ENCODE results near the gene BMPR1B.
"Not testable (repeated sequence)": the region's sequence is repeated elsewhere in the genome, so short reads cannot be mapped to it uniquely, and the experiment has no call there.

Gene BMPR1B

GRCh38 chr4:94834501-94834900 is 76.7 kb downstream of the BMPR1B start:
- TF ChIP-seq, protein P1, sequence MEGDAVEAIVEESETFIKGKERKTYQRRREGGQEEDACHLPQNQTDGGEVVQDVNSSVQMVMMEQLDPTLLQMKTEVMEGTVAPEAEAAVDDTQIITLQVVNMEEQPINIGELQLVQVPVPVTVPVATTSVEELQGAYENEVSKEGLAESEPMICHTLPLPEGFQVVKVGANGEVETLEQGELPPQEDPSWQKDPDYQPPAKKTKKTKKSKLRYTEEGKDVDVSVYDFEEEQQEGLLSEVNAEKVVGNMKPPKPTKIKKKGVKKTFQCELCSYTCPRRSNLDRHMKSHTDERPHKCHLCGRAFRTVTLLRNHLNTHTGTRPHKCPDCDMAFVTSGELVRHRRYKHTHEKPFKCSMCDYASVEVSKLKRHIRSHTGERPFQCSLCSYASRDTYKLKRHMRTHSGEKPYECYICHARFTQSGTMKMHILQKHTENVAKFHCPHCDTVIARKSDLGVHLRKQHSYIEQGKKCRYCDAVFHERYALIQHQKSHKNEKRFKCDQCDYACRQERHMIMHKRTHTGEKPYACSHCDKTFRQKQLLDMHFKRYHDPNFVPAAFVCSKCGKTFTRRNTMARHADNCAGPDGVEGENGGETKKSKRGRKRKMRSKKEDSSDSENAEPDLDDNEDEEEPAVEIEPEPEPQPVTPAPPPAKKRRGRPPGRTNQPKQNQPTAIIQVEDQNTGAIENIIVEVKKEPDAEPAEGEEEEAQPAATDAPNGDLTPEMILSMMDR (IDR thresholded peaks at IDR 0.05; ENCODE audit: low read depth, low read length, missing control alignments): no peak
- in situ Hi-C loops (cut with HindIII; ENCODE audit: low sequenced_read_pairs): no loop called here
- H3K4me3 ChIP-seq (ENCODE audit: low read depth, low read length): no peak overlapping the region
- DNase-seq (ENCODE audit: low read depth): no peak

- DNase-seq (ENCODE audit: low read depth); in situ Hi-C loops (cut with HindIII; ENCODE audit: low sequenced_read_pairs); H3K4me3 ChIP-seq (ENCODE audit: low read depth, low read length): not testable (repeated sequence)
Measured at GRCh38 chr4:94841166-94841863, 83.6 kb downstream of the BMPR1B start.

GRCh38 chr4:94841864-94842221 is 84.1 kb downstream of the BMPR1B start:
- no peak for DNase-seq (ENCODE audit: low read depth)
- in situ Hi-C loops (cut with HindIII; ENCODE audit: low sequenced_read_pairs): no loop called here
- no peak overlapping the region for H3K4me3 ChIP-seq (ENCODE audit: low read depth, low read length)
- TF ChIP-seq, protein P1 (IDR thresholded peaks at IDR 0.05; ENCODE audit: low read depth, low read length, missing control alignments): no peak

- in situ Hi-C loops (cut with HindIII; ENCODE audit: low sequenced_read_pairs): no loop called here
- no peak overlapping the region for H3K4me3 ChIP-seq (ENCODE audit: low read depth, low read length)
- TF ChIP-seq, protein P1 (IDR thresholded peaks at IDR 0.05; ENCODE audit: low read depth, low read length, missing control alignments): no peak
- DNase-seq (ENCODE audit: low read depth): no peak
Measured at GRCh38 chr4:94843216-94843615, 85.5 kb downstream of the BMPR1B start.

GRCh38 chr4:94848326-94848725 is 90.6 kb downstream of the BMPR1B start:
- no peak for DNase-seq (ENCODE audit: low read depth)
- in situ Hi-C loops (cut with HindIII; ENCODE audit: low sequenced_read_pairs): no loop called here
- H3K4me3 ChIP-seq (ENCODE audit: low read depth, low read length): no peak overlapping the region
- TF ChIP-seq, protein P1 (IDR thresholded peaks at IDR 0.05; ENCODE audit: low read depth, low read length, missing control alignments): no peak

DNA sequence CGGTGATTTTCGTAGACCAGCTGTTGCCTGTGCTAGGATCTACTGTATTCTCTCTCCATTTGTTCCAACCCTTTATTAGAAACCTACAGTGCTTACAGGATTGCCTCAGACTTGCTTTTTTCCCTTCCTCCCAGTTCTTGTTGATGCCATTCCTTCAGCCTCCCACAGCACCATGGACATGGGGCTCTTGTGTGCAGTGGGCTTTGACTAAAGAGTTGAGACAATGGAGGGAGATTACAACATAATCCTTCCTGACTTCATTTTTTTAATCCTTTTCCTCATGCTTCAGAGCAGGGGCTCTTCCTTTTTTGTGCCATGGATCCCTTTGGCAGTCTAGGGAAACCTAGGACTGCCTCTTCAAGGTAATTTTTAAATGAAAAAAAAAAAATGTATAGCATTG is 92.1 kb downstream of the BMPR1B start:
- in situ Hi-C loops (cut with HindIII; ENCODE audit: low sequenced_read_pairs): no loop called here
- TF ChIP-seq, protein P1 (IDR thresholded peaks at IDR 0.05; ENCODE audit: low read depth, low read length, missing control alignments): no peak
- H3K4me3 ChIP-seq (ENCODE audit: low read depth, low read length): no peak overlapping the region
- DNase-seq (ENCODE audit: low read depth): no peak

DNA sequence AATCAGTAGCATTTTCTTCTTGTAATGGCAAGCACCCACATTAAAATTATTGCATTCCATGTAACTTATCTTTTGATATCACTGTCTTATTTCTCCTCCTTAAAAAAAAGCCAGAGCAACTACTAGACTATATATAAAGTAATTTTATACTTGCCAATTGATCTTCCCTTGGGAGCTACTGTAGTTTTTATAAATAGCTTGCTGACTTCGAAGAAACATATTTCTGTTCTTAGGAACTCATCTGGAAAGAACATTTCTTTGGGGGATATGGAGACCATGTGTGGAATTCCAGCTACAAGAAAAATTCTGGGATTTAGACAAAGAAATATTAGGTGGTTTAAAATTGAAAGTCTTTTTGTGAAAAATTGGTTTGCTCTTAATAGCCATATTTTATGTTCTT is 94.9 kb downstream of the BMPR1B start:
- in situ Hi-C loops (cut with HindIII; ENCODE audit: low sequenced_read_pairs): no loop called here
- H3K4me3 ChIP-seq (ENCODE audit: low read depth, low read length): no peak overlapping the region
- TF ChIP-seq, protein P1 (IDR thresholded peaks at IDR 0.05; ENCODE audit: low read depth, low read length, missing control alignments): no peak
- DNase-seq (ENCODE audit: low read depth): no peak
